ENCODE data around the gene DPP8. TPM values are rescaled to one million over a fixed set of nuclear protein-coding genes. Genes with fewer than 3 reads are reported as not detected.
A peak's percentile ranks its signal among the peaks of the same experiment; 100 is the strongest.

DPP8 gene
- total and polyA plus RNA-seq, 2 donors from 2014 or later = 8.2 to 38.6 TPM

DNA sequence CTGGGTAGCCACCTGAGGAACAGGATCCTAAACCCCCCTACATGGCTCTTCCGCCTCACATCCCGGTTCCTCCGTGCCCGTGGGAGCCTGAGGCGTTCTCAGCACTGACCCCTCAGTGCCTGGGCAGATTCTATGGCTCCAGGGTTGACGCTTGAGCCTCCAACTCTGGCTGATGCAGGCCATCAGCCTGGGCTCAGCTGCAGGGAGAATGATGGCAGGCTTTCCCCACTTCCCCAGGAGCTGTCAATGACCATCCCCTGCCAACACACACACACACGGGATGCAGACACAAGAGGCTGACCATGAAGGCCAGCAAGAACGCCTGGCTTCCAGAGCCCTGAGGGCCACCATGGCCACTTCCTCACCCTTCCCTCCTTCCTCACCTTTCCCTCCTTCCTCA is 123.9 kb downstream of the DPP8 start:
- Histone ChIP-seq H3K4me3 (ENCODE audit: low read length in 3 of 3) (no peak overlapping the region), H3K4me1 (ENCODE audit: control insufficient read depth in 2 of 3, insufficient read depth in 2 of 3, low read depth in 1 of 3, low read length in 3 of 3) (peaks cover 0 to 4% (median 0%) of the 10 kb centered on the region in 3 donors), H3K27ac (ENCODE audit: low read depth in 2 of 2, low read length in 2 of 2) (no peak overlapping the region), H3K27me3 (ENCODE audit: control insufficient read depth, insufficient read depth, low read length) (peaks cover 9% of the 10 kb centered on the region), H3K36me3 (ENCODE audit: control insufficient read depth in 2 of 3, insufficient read depth in 3 of 3, low read length in 3 of 3) (peaks cover 0 to 2% (median 0%) of the 10 kb centered on the region in 3 donors), H3K9ac (ENCODE audit: low read length in 3 of 3) (no peak overlapping the region), H3K9me3 (ENCODE audit: control insufficient read depth in 2 of 3, insufficient read depth in 1 of 3, low read length in 3 of 3) (no peaks in the 10 kb centered on the region)
- DNase-seq (peak in 1 of 5 donors; percentile 24), FAIRE-seq (no peak)
- no peak for TF ChIP-seq CTCF (IDR thresholded peaks at IDR 0.05; ENCODE audit: borderline replicate concordance, extremely low read depth, insufficient read depth)
- intact Hi-C loops (cut with DNase I) = no loop called here

DNA sequence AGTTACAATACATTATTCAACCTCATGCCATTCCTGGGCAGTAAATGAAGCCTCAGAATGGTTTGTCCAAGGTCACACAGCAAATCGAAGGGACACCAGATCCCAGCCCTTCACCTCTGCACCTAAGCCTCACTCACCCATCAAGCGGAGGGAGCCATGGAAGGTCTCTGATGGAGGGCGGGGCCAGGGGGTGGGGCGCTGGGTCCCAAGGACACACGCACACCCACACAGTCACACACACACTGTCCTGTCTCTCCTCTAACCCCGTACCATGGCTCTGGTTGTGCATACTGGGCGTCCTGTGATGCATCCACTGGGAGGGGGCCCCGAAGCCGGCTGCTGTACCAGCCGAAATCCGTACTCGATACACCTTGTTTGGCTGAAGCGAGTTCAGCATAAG is 124.4 kb downstream of the DPP8 start:
- H3K36me3 ChIP-seq (ENCODE audit: control insufficient read depth in 2 of 3, insufficient read depth in 3 of 3, low read length in 3 of 3) = peaks cover 0 to 2% (median 0%) of the 10 kb centered on the region in 3 donors
- DNase-seq = peak in 1 of 5 donors; percentile 22
- intact Hi-C loops (cut with DNase I) = no loop called here
- no peak overlapping the region for H3K4me3 ChIP-seq (ENCODE audit: low read length in 3 of 3)
- H3K9ac ChIP-seq (ENCODE audit: low read length in 3 of 3) = no peak overlapping the region
- peaks cover 0 to 4% (median 0%) of the 10 kb centered on the region in 3 donors for H3K4me1 ChIP-seq (ENCODE audit: control insufficient read depth in 2 of 3, insufficient read depth in 2 of 3, low read depth in 1 of 3, low read length in 3 of 3)
- H3K27ac ChIP-seq (ENCODE audit: low read depth in 2 of 2, low read length in 2 of 2) = no peak overlapping the region
- no peaks in the 10 kb centered on the region for H3K9me3 ChIP-seq (ENCODE audit: control insufficient read depth in 2 of 3, insufficient read depth in 1 of 3, low read length in 3 of 3)
- no peak for TF ChIP-seq CTCF (IDR thresholded peaks at IDR 0.05; ENCODE audit: borderline replicate concordance, extremely low read depth, insufficient read depth)
- FAIRE-seq = no peak
- peaks cover 9% of the 10 kb centered on the region for H3K27me3 ChIP-seq (ENCODE audit: control insufficient read depth, insufficient read depth, low read length)

Other genes with a start within 250 kb of the DPP8 start
- gene PARP16, start 230.8 kb downstream of the DPP8 start, total RNA-seq = 7.8 TPM
- 7.0 TPM for gene PARP16, start 230.8 kb downstream of the DPP8 start, polyA plus RNA-seq (ENCODE audit: insufficient read depth, low read depth, low replicate concordance)
- gene RNU5A-1, start 221.6 kb downstream of the DPP8 start, total RNA-seq = not detected
- gene RNU5A-1, start 221.6 kb downstream of the DPP8 start, polyA plus RNA-seq (ENCODE audit: insufficient read depth, low read depth, low replicate concordance) = not detected
- gene RNU5B-1, start 213.0 kb downstream of the DPP8 start, total RNA-seq = 54.0 TPM
- gene RNU5B-1, start 213.0 kb downstream of the DPP8 start, polyA plus RNA-seq (ENCODE audit: insufficient read depth, low read depth, low replicate concordance) = not detected
- gene IGDCC3, start 139.7 kb downstream of the DPP8 start, total RNA-seq = 0.22 TPM
- gene IGDCC3, start 139.7 kb downstream of the DPP8 start, polyA plus RNA-seq (ENCODE audit: insufficient read depth, low read depth, low replicate concordance) = 0.49 TPM
- 4.3 TPM for gene IGDCC4, start 94.7 kb downstream of the DPP8 start, total RNA-seq
- 0.17 TPM for gene IGDCC4, start 94.7 kb downstream of the DPP8 start, polyA plus RNA-seq (ENCODE audit: insufficient read depth, low read depth, low replicate concordance)
- 52.1 TPM for gene HACD3, start 12.8 kb upstream of the DPP8 start, total RNA-seq
- 89.3 TPM for gene HACD3, start 12.8 kb upstream of the DPP8 start, polyA plus RNA-seq (ENCODE audit: insufficient read depth, low read depth, low replicate concordance)
- gene INTS14, start 93.4 kb upstream of the DPP8 start, total RNA-seq = 37.1 TPM
- 27.8 TPM for gene INTS14, start 93.4 kb upstream of the DPP8 start, polyA plus RNA-seq (ENCODE audit: insufficient read depth, low read depth, low replicate concordance)
- 18.9 TPM for gene SLC24A1, start 104.2 kb upstream of the DPP8 start, total RNA-seq
- 4.9 TPM for gene SLC24A1, start 104.2 kb upstream of the DPP8 start, polyA plus RNA-seq (ENCODE audit: insufficient read depth, low read depth, low replicate concordance)